GM18858 (cell line): ENCODE results near the gene TRIM7.
"Not testable (repeated sequence)": the region's sequence is repeated elsewhere in the genome, so short reads cannot be mapped to it uniquely, and the experiment has no call there.

Experiments
- ATAC-seq: cut with Tn5 transposase; IDR thresholded peaks from one replicate; pipeline ENCODE4 v1.9.1; 2021; ENCODE audit not compliant: unreplicated experiment

TRIM7 gene

DNA sequence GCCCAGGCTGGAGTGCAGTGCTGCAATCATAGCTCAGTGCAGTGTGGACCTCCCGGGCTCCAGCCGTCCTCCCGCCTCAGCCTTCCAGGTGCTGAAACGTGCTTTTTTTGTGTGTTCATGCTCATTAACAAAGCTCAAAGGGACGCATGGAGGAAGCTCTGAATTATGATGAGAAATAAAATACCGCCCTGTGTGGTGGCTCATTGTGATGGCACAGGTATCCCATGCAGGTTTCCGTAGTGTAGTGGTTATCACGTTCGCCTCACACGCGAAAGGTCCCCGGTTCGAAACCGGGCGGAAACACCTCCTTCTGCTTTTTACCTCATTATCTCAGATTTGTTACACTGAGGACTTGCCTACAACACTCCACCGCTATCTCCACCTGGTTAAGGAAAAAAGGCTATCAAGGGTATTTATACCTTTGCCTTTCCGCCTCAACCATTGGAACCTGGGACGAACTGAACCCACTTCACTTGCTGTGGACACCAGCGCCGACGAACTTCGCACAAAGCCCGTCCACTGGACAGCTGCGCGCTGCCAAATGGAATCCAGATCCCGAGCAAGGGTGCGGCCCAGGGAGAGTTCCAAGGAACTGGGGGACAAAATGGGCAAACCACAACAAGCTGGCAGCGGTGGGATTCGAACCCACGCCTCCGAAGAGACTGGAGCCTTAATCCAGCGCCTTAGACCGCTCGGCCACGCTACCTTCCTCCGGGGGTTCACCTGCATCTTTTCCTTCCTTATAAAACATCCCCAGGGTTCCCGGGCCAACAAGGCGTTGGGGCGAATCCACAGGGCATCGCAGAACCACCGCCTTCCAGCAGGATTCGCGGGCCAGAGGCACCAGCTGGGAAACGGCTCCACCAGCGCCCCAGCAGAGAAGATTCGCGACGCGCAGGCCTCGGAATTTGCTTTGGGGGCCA, 31.3 kb downstream of the TRIM7 start:
- no peak for ATAC-seq

GRCh38 chr5:181173027-181173419, 32.0 kb downstream of the TRIM7 start:
- ATAC-seq, result no peak

DNA sequence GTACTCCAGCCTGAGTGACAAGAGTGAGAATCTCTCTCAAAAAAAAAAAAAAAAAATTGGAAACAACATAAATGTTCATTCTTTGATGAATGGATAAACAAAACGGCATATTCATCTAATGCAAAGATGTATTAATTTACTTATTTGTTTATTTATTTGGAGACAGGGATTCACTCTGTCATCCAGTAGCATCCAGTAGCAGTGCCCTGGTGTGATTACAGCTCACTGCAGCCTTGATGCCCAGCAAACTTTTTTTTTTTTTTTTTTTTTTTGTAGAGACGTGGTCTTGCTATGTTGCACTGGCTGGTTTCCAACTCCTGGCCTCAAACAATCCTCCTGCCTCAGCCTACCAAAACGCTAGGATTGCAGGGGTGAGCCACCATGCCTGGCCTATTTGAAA, 33.2 kb downstream of the TRIM7 start:
- no peak for ATAC-seq

DNA sequence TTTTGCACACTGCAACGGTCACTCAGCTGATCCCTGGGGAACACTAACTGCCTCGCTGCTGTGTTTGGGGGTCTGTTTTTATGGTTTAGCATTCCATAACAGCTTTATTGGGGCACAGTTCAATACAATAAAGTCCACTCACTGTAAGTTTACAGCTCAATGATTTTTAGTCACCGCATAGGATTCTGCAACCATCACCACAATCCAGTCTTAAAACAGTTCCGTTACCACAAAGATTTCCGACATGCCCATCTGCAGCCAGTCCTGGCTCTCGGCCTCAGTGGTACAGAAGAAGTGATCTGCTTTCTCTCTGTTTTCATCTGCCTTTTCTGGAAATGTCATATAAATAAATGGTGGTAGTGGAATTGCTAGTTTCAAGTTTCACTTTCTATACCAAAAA, 34.0 kb downstream of the TRIM7 start:
- ATAC-seq, result no peak

GRCh38 chr5:181170237-181170825, 34.7 kb downstream of the TRIM7 start:
- no peak for ATAC-seq

- ATAC-seq, result not testable (repeated sequence)
Observed at GRCh38 chr5:181169459-181170236, 35.3 kb downstream of the TRIM7 start.

DNA sequence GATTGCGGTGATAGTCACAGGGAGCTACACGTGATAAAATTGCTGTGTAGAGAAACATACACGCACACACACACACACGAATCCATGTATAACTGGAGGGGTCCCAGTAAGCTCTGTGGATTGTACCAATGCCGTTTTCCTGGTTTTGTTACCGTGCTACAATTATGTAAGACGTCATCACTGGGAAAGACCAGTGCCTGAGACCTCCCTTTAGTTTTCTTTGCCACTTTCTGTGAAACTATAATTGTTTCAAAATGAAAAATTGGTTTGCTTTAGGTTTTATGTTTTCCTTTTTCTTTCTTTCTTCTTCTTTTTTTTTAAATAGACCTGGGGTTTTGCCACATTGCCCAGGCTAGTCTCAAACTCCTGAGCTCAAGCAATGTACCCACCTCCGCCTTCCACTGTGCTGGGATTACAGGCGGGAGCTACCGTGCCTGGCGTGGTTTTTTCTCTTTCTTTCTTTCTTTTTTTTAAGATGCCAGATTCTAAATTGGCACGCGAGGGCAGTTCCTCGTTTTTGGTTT, 36.3 kb downstream of the TRIM7 start:
- no peak for ATAC-seq

DNA sequence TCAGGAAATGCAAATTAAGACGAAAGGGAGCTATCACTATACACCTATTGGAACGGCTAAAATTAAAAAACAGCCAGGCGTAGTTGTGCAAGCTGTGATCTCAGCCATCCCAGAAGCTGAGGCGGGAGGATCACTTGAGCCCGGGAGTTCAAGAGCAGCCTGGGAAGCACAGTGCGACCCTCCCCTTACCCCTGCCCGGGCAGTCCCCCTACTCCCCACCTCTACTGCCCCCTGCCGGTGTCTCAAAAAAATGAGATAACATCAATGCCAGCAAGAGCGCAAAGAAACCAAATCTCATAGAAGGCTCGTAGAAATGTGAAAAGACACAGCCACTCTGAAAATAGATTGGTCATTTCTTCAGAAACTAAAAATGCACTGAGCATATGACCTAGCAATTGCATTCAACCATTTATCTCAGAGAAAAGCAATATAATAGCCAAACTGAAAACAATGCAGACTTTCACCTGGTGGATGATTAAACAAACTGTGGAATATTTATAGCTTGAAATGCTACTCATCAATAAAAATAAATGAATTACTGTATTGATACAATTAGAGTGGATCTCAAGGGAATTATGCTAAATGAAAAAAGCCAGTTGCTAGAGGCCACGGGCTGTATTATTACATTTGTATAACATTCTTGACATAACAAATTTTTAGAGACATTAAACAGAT, 37.0 kb downstream of the TRIM7 start:
- ATAC-seq, result no peak

GRCh38 chr5:181166812-181167733, 37.9 kb downstream of the TRIM7 start:
- ATAC-seq, result no peak

DNA sequence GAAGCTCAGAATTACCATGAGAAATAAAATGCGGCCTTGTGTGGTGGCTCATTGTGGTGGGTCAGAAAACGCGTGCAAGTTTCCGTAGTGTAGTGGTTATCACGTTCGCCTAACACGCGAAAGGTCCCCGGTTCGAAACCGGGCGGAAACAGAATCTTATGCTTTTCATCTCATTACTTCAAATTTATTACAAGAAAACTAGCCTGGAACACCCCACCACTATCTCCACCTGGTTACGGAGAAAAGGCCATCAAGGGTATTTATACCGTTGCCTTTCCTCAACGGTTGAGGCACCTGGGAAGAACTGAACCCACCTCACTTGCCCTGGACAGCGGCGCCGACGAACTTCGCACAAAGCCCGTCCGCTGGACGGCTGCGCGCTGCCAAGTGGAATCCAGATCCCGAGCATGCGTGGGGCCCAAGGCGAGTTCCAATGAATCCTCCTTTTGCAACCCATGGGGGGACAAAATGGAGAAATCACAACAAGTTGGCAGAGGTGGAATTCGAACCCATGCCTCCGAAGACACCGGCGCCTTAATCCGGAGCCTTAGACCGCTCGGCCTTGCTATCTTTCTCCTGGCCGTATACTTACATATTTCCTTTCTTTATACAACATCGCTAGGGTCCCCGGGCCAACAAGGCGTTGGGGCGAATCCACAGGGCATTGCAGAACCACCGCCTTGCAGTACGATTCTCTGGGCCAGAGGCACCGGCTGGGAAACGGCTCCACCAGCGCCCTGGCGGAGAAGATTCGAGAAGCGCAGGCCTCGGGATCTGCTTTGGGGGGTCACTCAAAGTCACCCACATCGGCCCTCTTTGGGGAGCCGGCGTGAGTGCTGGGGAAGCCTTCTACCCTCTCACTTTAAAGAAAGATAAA, 40.7 kb downstream of the TRIM7 start:
- ATAC-seq, result no peak

DNA sequence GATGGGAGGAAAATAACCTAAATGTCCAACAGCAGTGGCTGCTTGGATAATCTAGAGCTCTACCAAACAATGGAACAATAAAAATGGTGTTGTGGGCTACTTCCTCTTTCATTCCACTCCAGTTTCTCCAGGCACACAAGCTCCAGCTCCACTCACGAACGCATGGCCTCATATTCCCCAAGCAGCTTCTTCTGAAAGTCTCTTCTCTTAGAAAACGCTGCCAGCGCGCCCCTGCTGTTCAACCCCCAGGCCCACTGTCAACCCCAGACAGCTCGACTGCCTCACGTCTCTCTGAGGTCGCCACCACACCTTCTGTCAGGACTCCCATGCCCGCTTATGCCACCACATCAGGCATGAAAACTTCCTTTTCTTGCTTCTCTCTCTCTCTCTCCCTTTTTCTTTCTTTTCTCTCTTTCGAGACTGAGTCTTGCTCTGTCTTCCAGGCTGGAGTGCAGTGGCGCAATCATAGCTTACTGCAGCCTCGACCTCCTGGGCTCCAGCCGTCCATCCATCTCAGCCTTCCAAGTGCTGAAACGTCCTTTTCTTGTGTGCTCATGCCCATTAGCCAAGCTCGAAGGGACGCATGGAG, 41.4 kb downstream of the TRIM7 start:
- ATAC-seq, result no peak

- no peak for ATAC-seq
Observed at GRCh38 chr5:181161534-181162175, 43.3 kb downstream of the TRIM7 start.

GRCh38 chr5:181160755-181161533, 44.1 kb downstream of the TRIM7 start:
- not testable (repeated sequence) for ATAC-seq

GRCh38 chr5:181160152-181160754, 44.7 kb downstream of the TRIM7 start:
- no peak for ATAC-seq

GRCh38 chr5:181159286-181160151, 45.5 kb downstream of the TRIM7 start:
- peak; percentile 59 for ATAC-seq

DNA sequence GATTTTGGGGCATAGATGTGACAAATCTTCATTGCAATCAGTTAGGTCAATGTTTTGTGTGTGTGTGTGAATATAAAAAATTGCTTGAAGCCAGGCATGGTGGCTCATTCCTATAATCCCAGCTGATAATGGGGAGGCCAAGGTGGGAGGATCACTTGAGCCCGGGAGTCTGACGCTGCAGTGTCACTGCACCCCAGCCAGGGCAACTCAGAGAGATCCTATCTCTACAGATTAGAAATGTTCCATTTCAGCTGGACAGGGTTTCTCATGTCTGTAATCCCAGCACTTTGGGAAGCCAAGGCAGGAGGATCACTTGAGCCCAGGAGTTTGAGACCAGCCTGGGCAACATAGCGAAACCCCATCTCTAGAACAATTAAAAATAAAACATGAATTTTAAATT, 46.1 kb downstream of the TRIM7 start:
- ATAC-seq, result no peak
